ENCODE measurements around the gene SMIM12.

DNA sequence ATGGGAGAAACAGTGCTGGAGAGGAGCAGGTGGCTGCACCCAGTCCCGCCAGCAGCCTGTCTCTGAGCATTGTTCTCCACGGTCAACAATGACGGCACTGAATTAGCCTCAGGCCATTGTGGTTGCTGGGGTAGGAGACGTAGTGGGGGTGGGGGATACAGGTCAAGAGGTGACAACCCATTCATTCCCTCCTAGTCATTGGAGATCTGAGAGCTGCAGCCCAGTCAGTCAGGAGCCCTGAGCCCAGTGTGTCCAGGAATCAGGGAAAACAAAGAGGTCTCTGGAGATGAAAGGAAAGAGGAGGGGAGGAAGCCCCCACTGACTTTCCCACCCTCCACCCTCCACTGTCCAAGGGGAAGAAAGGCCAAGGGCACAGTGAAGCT lies 15.3 kb downstream of the SMIM12 start:
- TF ChIP-seq CTCF (IDR thresholded peaks at IDR 0.05): no peak
- no peak for TF ChIP-seq NFE2L2 (conservative IDR thresholded peaks at IDR 0.05; ENCODE audit: low read length)
- no peak for TF ChIP-seq RAD21 (conservative IDR thresholded peaks at IDR 0.05 in 1 of 2, IDR thresholded peaks at IDR 0.05 in 1 of 2)
- no peak for TF ChIP-seq POLR2A (IDR thresholded peaks at IDR 0.05; ENCODE audit: low read length)
- TF ChIP-seq MYC (IDR thresholded peaks at IDR 0.05; ENCODE audit: borderline replicate concordance, low read length): no peak
- no peak for TF ChIP-seq REST (IDR thresholded peaks at IDR 0.05)
- no peak for TF ChIP-seq SMC3 (IDR thresholded peaks at IDR 0.05)
